Endothelial cell of umbilical vein (primary cell): Measurements from ENCODE around the gene OR6K3. TPM values are rescaled to one million over a fixed set of nuclear protein-coding genes. Genes with fewer than 3 reads are reported as not detected.

Source experiments
- BruUV-seq: library from RNA; stranded (reverse); fragments of 400-500 nt; replicated peaks from 2 replicates; lab custom pipeline; 2021; lab: Mats Ljungman, UMichigan
- CTCF ChIA-PET: fragments of 300-600, 350-600 bp; sonication (Branson Sonifier 250); formaldehyde crosslinking; loops from one replicate; lab custom pipeline; 2021; ENCODE audit warnings: antibody characterized with exemption, inconsistent platforms; lab: Charles Lee
- POLR2A ChIA-PET: fragments of 300-600, 350-600 bp; sonication (Branson Sonifier 250); formaldehyde crosslinking; loops from one replicate; lab custom pipeline; 2021; ENCODE audit warnings: antibody characterized with exemption, inconsistent platforms; lab: Charles Lee
- DNase-seq: peaks from one replicate; pipeline ENCODE4 v3.0.0-alpha.2; 2011; ENCODE audit warnings: low read depth, low spot score
- FAIRE-seq: peaks from 2 replicates; lab custom pipeline; 2011; peaks lifted over from hg19 to GRCh38; lab: Jason Lieb, UNC
- H2AFZ ChIP-seq: 2 replicates; pipeline ENCODE4 v1.6.0; 2012; ENCODE audit warnings: low read depth, low read length, control low read depth, inconsistent platforms
- H3K27ac ChIP-seq: 2 replicates; pipeline ENCODE4 v1.5.1; 2011; ENCODE audit warnings: low read depth, mild to moderate bottlenecking, control low read depth, low read length, moderate library complexity; ENCODE audit not compliant: insufficient read depth
- H3K27me3 ChIP-seq, 2 experiments: 2 replicates each; pipeline versions ENCODE4 v1.6.0 to v1.6.1; 2011; ENCODE audit warnings: low read length in 2 of 2, mixed read lengths in 1 of 2; ENCODE audit not compliant: control insufficient read depth in 2 of 2, insufficient read depth in 2 of 2
- H3K36me3 ChIP-seq, 2 experiments: 2 replicates in 1 of 2; 3 replicates in 1 of 2; pipeline ENCODE4 v1.5.1; 2011; ENCODE audit warnings: low read length in 2 of 2, mild to moderate bottlenecking in 1 of 2, moderate library complexity in 1 of 2; ENCODE audit not compliant: control insufficient read depth in 2 of 2, insufficient read depth in 2 of 2; ENCODE audit errors: extremely low read depth in 1 of 2
- H3K4me1 ChIP-seq: 3 replicates; pipeline ENCODE4 v1.5.1; 2011; ENCODE audit warnings: mild to moderate bottlenecking, low read length; ENCODE audit not compliant: control insufficient read depth, insufficient read depth; ENCODE audit errors: extremely low read depth
- H3K4me2 ChIP-seq: 2 replicates; pipeline ENCODE4 v1.6.1; 2011; ENCODE audit warnings: low read length, control low read depth, mixed read lengths; ENCODE audit not compliant: insufficient read depth
- H3K4me3 ChIP-seq, 3 experiments: fragments of 200-600 bp in 1 of 3; sonication (generic), shearing (Covaris generic) in 1 of 3; replicated peaks in 1 of 3; 2 replicates each; pipeline ENCODE4 v1.5.1; 2011 to 2016; ENCODE audit warnings: control low read depth in 3 of 3, low read length in 3 of 3, mild to moderate bottlenecking in 2 of 3, inconsistent platforms in 1 of 3, low read depth in 1 of 3, moderate library complexity in 1 of 3; ENCODE audit not compliant: insufficient read depth in 1 of 3
- H3K79me2 ChIP-seq: 2 replicates; pipeline ENCODE4 v1.6.0; 2012; ENCODE audit warnings: low read length, inconsistent platforms; ENCODE audit not compliant: control insufficient read depth, insufficient read depth
- H3K9ac ChIP-seq: replicated peaks from 2 replicates; pipeline ENCODE3; 2011; ENCODE audit warnings: low read length, control low read depth; ENCODE audit not compliant: insufficient read depth; ENCODE audit errors: extremely low read depth
- H3K9me1 ChIP-seq: replicated peaks from 3 replicates; pipeline ENCODE4 v1.6.0; 2011; ENCODE audit warnings: mild to moderate bottlenecking, low read length; ENCODE audit not compliant: control insufficient read depth, insufficient read depth; ENCODE audit errors: extremely low read depth
- H3K9me3 ChIP-seq: replicated peaks from 2 replicates; pipeline ENCODE4 v1.5.1; 2012; ENCODE audit warnings: low read length, inconsistent platforms; ENCODE audit not compliant: control insufficient read depth, insufficient read depth
- H4K20me1 ChIP-seq: replicated peaks from 2 replicates; pipeline ENCODE3; 2011; ENCODE audit warnings: mild to moderate bottlenecking, low read length; ENCODE audit not compliant: control insufficient read depth, insufficient read depth; ENCODE audit errors: extremely low read depth
- EZH2 ChIP-seq: IDR thresholded peaks from 2 replicates; pipeline ENCODE4 v1.6.1; 2012; ENCODE audit warnings: borderline replicate concordance, low read depth, mild to moderate bottlenecking, moderate library complexity, low read length, inconsistent platforms; ENCODE audit not compliant: severe bottlenecking
- FOS ChIP-seq: IDR thresholded peaks from 2 replicates; pipeline ENCODE4 v1.6.1; 2011; ENCODE audit warnings: mild to moderate bottlenecking, low read length, moderate library complexity, borderline replicate concordance; ENCODE audit not compliant: insufficient read depth
- GATA2 ChIP-seq: IDR thresholded peaks from 2 replicates; pipeline ENCODE4 v1.7.0; 2011; ENCODE audit warnings: low read depth, mild to moderate bottlenecking, moderate library complexity, mixed read lengths, low read length; ENCODE audit not compliant: insufficient read length, insufficient read depth
- JUN ChIP-seq: IDR thresholded peaks from 2 replicates; pipeline ENCODE4 v1.6.1; 2011; ENCODE audit warnings: borderline replicate concordance, low read depth; ENCODE audit not compliant: insufficient read length, insufficient read depth
- MYC ChIP-seq: IDR thresholded peaks from one replicate; pipeline ENCODE4 v1.6.1; 2011; ENCODE audit warnings: mild to moderate bottlenecking, low read depth, low read length
- POLR2A ChIP-seq: IDR thresholded peaks from 2 replicates; pipeline ENCODE4 v1.6.1; 2012; ENCODE audit warnings: low read depth, mild to moderate bottlenecking, control low read depth, low read length
- POLR2AphosphoS5 ChIP-seq: IDR thresholded peaks from 2 replicates; pipeline ENCODE4 v1.6.1; 2012; ENCODE audit warnings: low read depth, mild to moderate bottlenecking, control low read depth, low read length, moderate library complexity; ENCODE audit not compliant: insufficient read depth
- dilution Hi-C: fragments of 300-500 bp; cut with MboI; formaldehyde crosslinking; loops from one replicate; pipeline ENCODE4 v1.15.0; 2019; ENCODE audit warnings: low sequenced_read_pairs; ENCODE audit not compliant: extremely low pct_ligation_motif_present
- intact Hi-C: fragments of 100-400 bp; cut with micrococcal nuclease; formaldehyde crosslinking; loops from one replicate; pipeline ENCODE4 v1.10.0; 2022
- polyA plus RNA-seq, 4 experiments: library from polyadenylated mRNA; depleted of rRNA in 3 of 4; stranded (reverse) in 3 of 4; unstranded in 1 of 4; fragments of >200 nt; gene quantifications; 2 replicates each; pipeline versions ENCODE4 v1.2.1 to v1.2.3, GENCODE V29; 2011 to 2012; ENCODE audit warnings: missing spikeins in 1 of 4
- total RNA-seq: library from RNA; stranded (reverse); gene quantifications from 2 replicates; pipeline ENCODE4 v1.2.3, GENCODE V29; 2021
- TF ChIP-seq, protein P1 (sequence below): IDR thresholded peaks from 2 replicates; pipeline ENCODE4 v1.6.1; 2011; ENCODE audit not compliant: insufficient read depth, insufficient read length
- TF ChIP-seq, protein P2 (sequence below), 2 donors: IDR thresholded peaks; 1 replicate in 1 of 2; 2 replicates in 1 of 2; pipeline ENCODE4 v1.5.1; 2011; ENCODE audit warnings: low read length in 2 of 2, mild to moderate bottlenecking in 2 of 2, moderate library complexity in 2 of 2, control low read depth in 1 of 2, inconsistent platforms in 1 of 2, low read depth in 1 of 2; ENCODE audit not compliant: insufficient read depth in 1 of 2; ENCODE audit errors: extremely low read depth in 1 of 2

OR6K3 gene
- total and polyA plus RNA-seq, 2 donors (not counting 3 experiments of a cell fraction or from before 2014, with no cell fraction given) = not detected

DNA sequence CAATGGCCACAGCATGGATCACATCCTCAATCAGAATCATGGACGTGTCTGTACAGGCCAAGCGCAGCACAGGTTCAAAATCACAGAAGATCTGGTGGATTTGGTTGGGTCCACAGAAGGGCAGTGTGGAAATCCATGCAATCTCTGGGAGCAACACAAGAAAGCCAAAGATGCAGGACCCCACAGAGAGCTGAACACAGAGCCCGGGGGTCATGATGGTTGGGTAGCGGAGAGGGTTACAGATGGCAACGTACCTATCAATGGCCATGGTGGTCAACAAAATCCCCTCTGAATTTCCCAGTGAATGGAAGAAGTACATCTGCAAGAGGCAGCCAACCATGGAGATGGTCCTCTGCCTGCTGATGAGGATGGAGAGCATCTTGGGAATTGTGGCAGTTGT lies 3.9 kb upstream of the OR6K3 start:
- DNase-seq (no peak), FAIRE-seq (no peak)
- no peak overlapping the region for H3K4me3 ChIP-seq
- H3K4me1 ChIP-seq = no peaks in the 10 kb centered on the region
- intact Hi-C loops = no loop called here
- no peaks in the 10 kb centered on the region for H3K36me3 ChIP-seq
- no peak overlapping the region for H3K27ac ChIP-seq
- no peaks in the 10 kb centered on the region for H3K9me3 ChIP-seq
- POLR2A ChIA-PET = no interaction called here
- H3K27me3 ChIP-seq = no peaks in the 10 kb centered on the region
- no peaks in the 10 kb centered on the region for H3K9me1 ChIP-seq
- no peak overlapping the region for H3K9ac ChIP-seq
- TF ChIP-seq FOS (no peak), MYC (no peak), POLR2AphosphoS5 (no peak), EZH2 (no peak), POLR2A (no peak), GATA2 (no peak), JUN (no peak)
- TF ChIP-seq, protein P1, sequence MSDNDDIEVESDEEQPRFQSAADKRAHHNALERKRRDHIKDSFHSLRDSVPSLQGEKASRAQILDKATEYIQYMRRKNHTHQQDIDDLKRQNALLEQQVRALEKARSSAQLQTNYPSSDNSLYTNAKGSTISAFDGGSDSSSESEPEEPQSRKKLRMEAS = no peak
- TF ChIP-seq, protein P2, sequence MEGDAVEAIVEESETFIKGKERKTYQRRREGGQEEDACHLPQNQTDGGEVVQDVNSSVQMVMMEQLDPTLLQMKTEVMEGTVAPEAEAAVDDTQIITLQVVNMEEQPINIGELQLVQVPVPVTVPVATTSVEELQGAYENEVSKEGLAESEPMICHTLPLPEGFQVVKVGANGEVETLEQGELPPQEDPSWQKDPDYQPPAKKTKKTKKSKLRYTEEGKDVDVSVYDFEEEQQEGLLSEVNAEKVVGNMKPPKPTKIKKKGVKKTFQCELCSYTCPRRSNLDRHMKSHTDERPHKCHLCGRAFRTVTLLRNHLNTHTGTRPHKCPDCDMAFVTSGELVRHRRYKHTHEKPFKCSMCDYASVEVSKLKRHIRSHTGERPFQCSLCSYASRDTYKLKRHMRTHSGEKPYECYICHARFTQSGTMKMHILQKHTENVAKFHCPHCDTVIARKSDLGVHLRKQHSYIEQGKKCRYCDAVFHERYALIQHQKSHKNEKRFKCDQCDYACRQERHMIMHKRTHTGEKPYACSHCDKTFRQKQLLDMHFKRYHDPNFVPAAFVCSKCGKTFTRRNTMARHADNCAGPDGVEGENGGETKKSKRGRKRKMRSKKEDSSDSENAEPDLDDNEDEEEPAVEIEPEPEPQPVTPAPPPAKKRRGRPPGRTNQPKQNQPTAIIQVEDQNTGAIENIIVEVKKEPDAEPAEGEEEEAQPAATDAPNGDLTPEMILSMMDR (IDR thresholded peaks at IDR 0.05; ENCODE audit: extremely low read depth in 1 of 2, insufficient read depth in 1 of 2, low read depth in 1 of 2, low read length in 2 of 2) = no peak
- H3K79me2 ChIP-seq = no peaks in the 10 kb centered on the region
- CTCF ChIA-PET = interaction anchor here (1.0 kb wide), 1 partner anchor 26 kb away, joined by 3 read pairs; no protein-coding TSS in a partner anchor
- BruUV-seq = no TSS peak
- no peaks in the 10 kb centered on the region for H4K20me1 ChIP-seq
- H3K4me2 ChIP-seq = no peak overlapping the region
- H2AFZ ChIP-seq = no peak overlapping the region
- dilution Hi-C loops = no loop called here
